NCI-H345 treated with DMSO at 0.1 percent for 48 hours (cell line): ENCODE measurements around the gene GNG2.
A peak's percentile ranks its signal among the peaks of the same experiment; 100 is the strongest.

Experiments used
- DNase-seq: peaks from one replicate; lab custom pipeline; 2025; ENCODE audit not compliant: unreplicated experiment; lab: John Stamatoyannopoulos, UW

Gene GNG2

GRCh38 chr14:51938137-51938536 is 77.7 kb downstream of the GNG2 start:
- DNase-seq, result no peak

- no peak for DNase-seq
These were observed 78.4 kb downstream of the GNG2 start for GRCh38 chr14:51938821-51939220.

- no peak for DNase-seq
These were observed 78.8 kb downstream of the GNG2 start for GRCh38 chr14:51939226-51939625.

GRCh38 chr14:51939755-51940301 is 79.4 kb downstream of the GNG2 start:
- no peak for DNase-seq

- DNase-seq, result no peak
These were observed 82.6 kb downstream of the GNG2 start for GRCh38 chr14:51942971-51943370.

- no peak for DNase-seq
These were observed 89.6 kb downstream of the GNG2 start for GRCh38 chr14:51950007-51950406.

GRCh38 chr14:51951656-51952055 is 91.2 kb downstream of the GNG2 start:
- no peak for DNase-seq

GRCh38 chr14:51954031-51954430 is 93.6 kb downstream of the GNG2 start:
- no peak for DNase-seq

- DNase-seq, result no peak
These were observed 94.2 kb downstream of the GNG2 start for GRCh38 chr14:51954657-51955056.

- no peak for DNase-seq
These were observed 97.5 kb downstream of the GNG2 start for GRCh38 chr14:51957950-51958349.

GRCh38 chr14:51959928-51960327 is 99.5 kb downstream of the GNG2 start:
- DNase-seq, result no peak

- no peak for DNase-seq
These were observed 100.5 kb downstream of the GNG2 start for GRCh38 chr14:51960866-51961265.

GRCh38 chr14:51962711-51963110 is 102.3 kb downstream of the GNG2 start:
- no peak for DNase-seq

GRCh38 chr14:51963286-51963685 is 102.9 kb downstream of the GNG2 start:
- DNase-seq, result no peak

- DNase-seq, result no peak
These were observed 107.1 kb downstream of the GNG2 start for GRCh38 chr14:51967521-51967920.

GRCh38 chr14:51969852-51970540 is 109.6 kb downstream of the GNG2 start:
- DNase-seq, result no peak

GRCh38 chr14:51972566-51972965 is 112.2 kb downstream of the GNG2 start:
- DNase-seq, result no peak

GRCh38 chr14:51977075-51977474 is 116.7 kb downstream of the GNG2 start:
- DNase-seq, result no peak

- no peak for DNase-seq
These were observed 118.3 kb downstream of the GNG2 start for GRCh38 chr14:51978681-51979085.

GRCh38 chr14:51979088-51979709 is 118.8 kb downstream of the GNG2 start:
- DNase-seq, result peak; percentile 30

GRCh38 chr14:51981218-51981854 is 120.9 kb downstream of the GNG2 start:
- no peak for DNase-seq

- DNase-seq, result peak; percentile 2
These were observed 127.8 kb downstream of the GNG2 start for GRCh38 chr14:51988221-51988620.
